ENCODE results near the gene SPDYE4. TPM values are rescaled to one million over a fixed set of nuclear protein-coding genes. Genes with fewer than 3 reads are reported as not detected.

Gene SPDYE4
- total and polyA plus RNA-seq, 2 donors from 2014 or later = not detected

DNA sequence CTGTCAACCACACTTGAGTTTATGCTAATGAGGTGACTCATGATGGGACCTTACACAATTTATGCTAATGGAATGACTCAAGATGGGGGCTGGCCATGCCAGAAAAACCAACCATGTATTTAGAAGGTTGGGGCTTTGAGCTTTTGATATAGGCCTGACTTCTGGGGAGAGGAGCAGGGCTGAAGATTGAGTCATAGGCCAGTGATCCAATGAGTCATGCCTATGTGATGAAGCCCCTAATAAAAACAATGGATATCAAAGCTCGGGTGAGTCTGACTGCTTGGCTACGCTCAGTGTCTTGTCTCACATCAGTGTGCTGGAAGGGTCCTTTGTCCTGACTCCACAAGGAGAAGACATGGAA is 33.5 kb upstream of the SPDYE4 start:
- Histone ChIP-seq H3K27me3 (ENCODE audit: control insufficient read depth, insufficient read depth, low read length) (no peaks in the 10 kb centered on the region), H3K9ac (ENCODE audit: low read length in 3 of 3) (no peak overlapping the region), H3K4me3 (ENCODE audit: low read length in 3 of 3) (no peak overlapping the region), H3K4me1 (ENCODE audit: control insufficient read depth in 2 of 3, insufficient read depth in 2 of 3, low read depth in 1 of 3, low read length in 3 of 3) (peaks cover 0 to 4% (median 0%) of the 10 kb centered on the region in 3 donors), H3K27ac (ENCODE audit: low read depth in 2 of 2, low read length in 2 of 2) (no peak overlapping the region), H3K9me3 (ENCODE audit: control insufficient read depth in 2 of 3, insufficient read depth in 1 of 3, low read length in 3 of 3) (peaks cover 0 to 7% (median 2%) of the 10 kb centered on the region in 3 donors), H3K36me3 (ENCODE audit: control insufficient read depth in 2 of 3, insufficient read depth in 3 of 3, low read length in 3 of 3) (no peaks in the 10 kb centered on the region)
- FAIRE-seq = no peak
- no peak for DNase-seq
- intact Hi-C loops (cut with DNase I) = no loop called here
- TF ChIP-seq, protein P1, sequence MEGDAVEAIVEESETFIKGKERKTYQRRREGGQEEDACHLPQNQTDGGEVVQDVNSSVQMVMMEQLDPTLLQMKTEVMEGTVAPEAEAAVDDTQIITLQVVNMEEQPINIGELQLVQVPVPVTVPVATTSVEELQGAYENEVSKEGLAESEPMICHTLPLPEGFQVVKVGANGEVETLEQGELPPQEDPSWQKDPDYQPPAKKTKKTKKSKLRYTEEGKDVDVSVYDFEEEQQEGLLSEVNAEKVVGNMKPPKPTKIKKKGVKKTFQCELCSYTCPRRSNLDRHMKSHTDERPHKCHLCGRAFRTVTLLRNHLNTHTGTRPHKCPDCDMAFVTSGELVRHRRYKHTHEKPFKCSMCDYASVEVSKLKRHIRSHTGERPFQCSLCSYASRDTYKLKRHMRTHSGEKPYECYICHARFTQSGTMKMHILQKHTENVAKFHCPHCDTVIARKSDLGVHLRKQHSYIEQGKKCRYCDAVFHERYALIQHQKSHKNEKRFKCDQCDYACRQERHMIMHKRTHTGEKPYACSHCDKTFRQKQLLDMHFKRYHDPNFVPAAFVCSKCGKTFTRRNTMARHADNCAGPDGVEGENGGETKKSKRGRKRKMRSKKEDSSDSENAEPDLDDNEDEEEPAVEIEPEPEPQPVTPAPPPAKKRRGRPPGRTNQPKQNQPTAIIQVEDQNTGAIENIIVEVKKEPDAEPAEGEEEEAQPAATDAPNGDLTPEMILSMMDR (IDR thresholded peaks at IDR 0.05; ENCODE audit: borderline replicate concordance, extremely low read depth, insufficient read depth) = no peak

DNA sequence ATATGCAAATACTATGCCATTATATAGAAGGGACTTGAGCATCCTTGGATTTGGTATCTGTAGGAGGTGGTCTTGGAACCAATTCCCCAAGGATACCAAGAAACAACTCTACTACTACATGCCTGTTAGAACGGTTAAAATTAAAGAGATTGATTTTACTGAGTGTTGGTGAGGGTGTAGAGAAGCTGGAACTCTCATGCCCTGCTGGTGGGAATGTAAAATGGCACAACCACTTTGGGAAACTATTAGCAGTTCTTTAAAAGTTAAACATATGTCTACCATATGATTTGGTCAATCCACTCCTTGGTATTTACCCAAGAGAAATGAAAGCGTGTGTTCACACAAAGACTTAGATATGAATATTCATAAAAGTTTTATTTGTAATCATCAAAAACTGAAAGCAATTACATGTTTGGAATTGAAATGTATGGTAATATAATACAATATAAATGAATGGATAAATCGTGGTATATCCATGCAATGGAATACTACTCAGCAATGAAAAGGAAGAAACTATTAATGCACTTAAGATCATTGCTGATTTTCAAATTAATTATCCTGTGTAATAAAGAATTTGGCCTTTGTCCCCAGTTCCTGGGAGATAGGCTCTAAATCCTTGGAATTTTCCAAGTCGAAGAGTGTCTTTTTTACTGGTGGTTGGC is 33.0 kb upstream of the SPDYE4 start:
- no peak for FAIRE-seq
- no peak overlapping the region for H3K4me3 ChIP-seq (ENCODE audit: low read length in 3 of 3)
- H3K9ac ChIP-seq (ENCODE audit: low read length in 3 of 3) = no peak overlapping the region
- peaks cover 0 to 4% (median 0%) of the 10 kb centered on the region in 3 donors for H3K4me1 ChIP-seq (ENCODE audit: control insufficient read depth in 2 of 3, insufficient read depth in 2 of 3, low read depth in 1 of 3, low read length in 3 of 3)
- no peak for DNase-seq
- intact Hi-C loops (cut with DNase I) = no loop called here
- no peaks in the 10 kb centered on the region for H3K36me3 ChIP-seq (ENCODE audit: control insufficient read depth in 2 of 3, insufficient read depth in 3 of 3, low read length in 3 of 3)
- H3K27me3 ChIP-seq (ENCODE audit: control insufficient read depth, insufficient read depth, low read length) = no peaks in the 10 kb centered on the region
- TF ChIP-seq, protein P1 (IDR thresholded peaks at IDR 0.05; ENCODE audit: borderline replicate concordance, extremely low read depth, insufficient read depth) = no peak
- peaks cover 0 to 7% (median 2%) of the 10 kb centered on the region in 3 donors for H3K9me3 ChIP-seq (ENCODE audit: control insufficient read depth in 2 of 3, insufficient read depth in 1 of 3, low read length in 3 of 3)
- no peak overlapping the region for H3K27ac ChIP-seq (ENCODE audit: low read depth in 2 of 2, low read length in 2 of 2)

DNA sequence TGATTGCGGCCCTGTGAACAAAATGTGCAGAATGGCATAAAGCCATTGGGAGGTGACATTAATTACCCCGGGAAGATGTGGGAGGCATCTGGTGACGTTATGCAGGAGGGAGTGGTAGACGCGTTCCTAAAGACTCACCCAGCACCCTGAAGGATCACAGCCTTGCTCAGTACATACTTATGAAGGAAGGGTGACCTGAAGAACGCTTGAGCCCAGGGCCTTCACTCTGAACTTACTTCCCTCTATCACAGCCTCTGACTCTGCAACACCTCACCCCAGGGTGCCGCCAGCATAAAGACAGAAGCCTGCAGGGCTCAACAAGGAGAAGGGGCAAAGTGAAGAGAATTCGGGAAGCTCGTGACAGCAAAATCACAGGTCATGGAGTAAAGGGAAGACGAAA is 31.4 kb upstream of the SPDYE4 start:
- Histone ChIP-seq H3K36me3 (ENCODE audit: control insufficient read depth in 2 of 3, insufficient read depth in 3 of 3, low read length in 3 of 3) (no peaks in the 10 kb centered on the region), H3K4me3 (ENCODE audit: low read length in 3 of 3) (no peak overlapping the region), H3K9ac (ENCODE audit: low read length in 3 of 3) (no peak overlapping the region), H3K9me3 (ENCODE audit: control insufficient read depth in 2 of 3, insufficient read depth in 1 of 3, low read length in 3 of 3) (peaks cover 0 to 7% (median 2%) of the 10 kb centered on the region in 3 donors), H3K27me3 (ENCODE audit: control insufficient read depth, insufficient read depth, low read length) (no peaks in the 10 kb centered on the region), H3K27ac (ENCODE audit: low read depth in 2 of 2, low read length in 2 of 2) (no peak overlapping the region), H3K4me1 (ENCODE audit: control insufficient read depth in 2 of 3, insufficient read depth in 2 of 3, low read depth in 1 of 3, low read length in 3 of 3) (peaks cover 0 to 3% (median 0%) of the 10 kb centered on the region in 3 donors)
- no peak for FAIRE-seq
- DNase-seq = no peak
- intact Hi-C loops (cut with DNase I) = no loop called here
- TF ChIP-seq, protein P1 (IDR thresholded peaks at IDR 0.05; ENCODE audit: borderline replicate concordance, extremely low read depth, insufficient read depth) = no peak

Data from kidney (tissue), 14 donors.